Body of pancreas (tissue), 4 donors: ENCODE measurements around the gene UTS2.

Experiments used
- CTCF ChIP-seq, 7 experiments: fragments of 450-650 bp in 4 of 7; fragments of 200-600 bp in 3 of 7; sonication (generic) in 3 of 7; IDR thresholded peaks; one replicate each; pipeline ENCODE4 v1.5.1; 2016 to 2019; ENCODE audit warnings: antibody characterized with exemption in 7 of 7
- POLR2A ChIP-seq, 3 donors: fragments of 450-650 bp; IDR thresholded peaks; one replicate each; pipeline ENCODE4 v1.6.1; 2016; ENCODE audit warnings: antibody characterized with exemption in 3 of 3, mild to moderate bottlenecking in 2 of 3

- TF ChIP-seq CTCF (IDR thresholded peaks at IDR 0.05) (no peak), POLR2A (IDR thresholded peaks at IDR 0.05) (no peak)
Measured at GRCh38 chr1:7838714-7839113, 14.2 kb downstream of the UTS2 start.
